Stimulated activated naive CD4-positive, alpha-beta T cell treated with Interleukin-2 at 50 U/mL for 16 hours (primary cell): Measurements from ENCODE around the gene ZC3H10.
"Not testable (repeated sequence)": the region's sequence is repeated elsewhere in the genome, so short reads cannot be mapped to it uniquely, and the experiment has no call there.

Experiments used
- DNase-seq: peaks from one replicate; lab custom pipeline; 2025; lab: John Stamatoyannopoulos, UW

The ZC3H10 gene

DNA sequence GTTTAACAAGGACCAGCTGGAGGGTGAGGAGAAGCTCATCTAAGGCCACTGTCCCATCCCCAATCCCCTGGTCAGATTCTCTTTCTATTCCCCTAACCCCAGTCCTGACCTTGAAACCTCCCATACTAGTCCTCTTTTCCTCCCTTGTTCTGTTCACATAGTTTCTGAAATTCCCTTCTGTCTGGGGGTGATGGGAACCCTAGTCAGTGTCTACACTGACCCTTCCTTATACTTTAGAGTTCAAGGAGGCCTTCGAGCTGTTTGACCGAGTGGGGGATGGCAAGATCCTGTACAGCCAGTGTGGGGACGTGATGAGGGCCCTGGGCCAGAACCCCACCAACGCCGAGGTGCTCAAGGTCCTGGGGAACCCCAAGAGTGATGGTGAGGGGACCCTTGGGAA is 36.8 kb downstream of the ZC3H10 start:
- DNase-seq, result no peak

DNA sequence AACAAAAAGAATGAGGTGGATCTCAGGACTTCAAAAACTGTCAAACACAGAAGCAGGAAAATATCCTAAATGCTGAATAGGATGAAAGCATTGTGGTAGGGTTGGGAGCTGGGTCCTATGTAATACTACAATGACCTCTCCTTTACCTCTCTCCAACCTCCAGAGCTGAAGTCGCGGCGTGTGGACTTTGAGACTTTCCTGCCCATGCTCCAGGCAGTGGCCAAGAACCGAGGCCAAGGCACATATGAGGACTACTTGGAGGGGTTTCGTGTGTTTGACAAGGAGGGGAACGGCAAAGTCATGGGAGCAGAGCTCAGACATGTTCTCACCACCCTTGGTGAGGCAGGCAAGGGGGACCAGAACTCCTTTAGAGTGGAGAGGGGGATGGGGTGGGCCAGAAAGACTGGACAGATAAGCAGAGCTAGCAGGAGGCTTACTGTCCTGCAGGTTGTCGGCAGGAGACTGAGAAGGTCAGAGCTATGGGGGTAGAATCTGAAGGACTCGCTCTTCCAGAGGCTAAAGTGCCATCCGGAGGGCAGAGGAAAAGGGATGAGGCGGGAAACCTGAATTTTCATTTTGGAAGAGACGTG is 37.3 kb downstream of the ZC3H10 start:
- DNase-seq, result no peak

DNA sequence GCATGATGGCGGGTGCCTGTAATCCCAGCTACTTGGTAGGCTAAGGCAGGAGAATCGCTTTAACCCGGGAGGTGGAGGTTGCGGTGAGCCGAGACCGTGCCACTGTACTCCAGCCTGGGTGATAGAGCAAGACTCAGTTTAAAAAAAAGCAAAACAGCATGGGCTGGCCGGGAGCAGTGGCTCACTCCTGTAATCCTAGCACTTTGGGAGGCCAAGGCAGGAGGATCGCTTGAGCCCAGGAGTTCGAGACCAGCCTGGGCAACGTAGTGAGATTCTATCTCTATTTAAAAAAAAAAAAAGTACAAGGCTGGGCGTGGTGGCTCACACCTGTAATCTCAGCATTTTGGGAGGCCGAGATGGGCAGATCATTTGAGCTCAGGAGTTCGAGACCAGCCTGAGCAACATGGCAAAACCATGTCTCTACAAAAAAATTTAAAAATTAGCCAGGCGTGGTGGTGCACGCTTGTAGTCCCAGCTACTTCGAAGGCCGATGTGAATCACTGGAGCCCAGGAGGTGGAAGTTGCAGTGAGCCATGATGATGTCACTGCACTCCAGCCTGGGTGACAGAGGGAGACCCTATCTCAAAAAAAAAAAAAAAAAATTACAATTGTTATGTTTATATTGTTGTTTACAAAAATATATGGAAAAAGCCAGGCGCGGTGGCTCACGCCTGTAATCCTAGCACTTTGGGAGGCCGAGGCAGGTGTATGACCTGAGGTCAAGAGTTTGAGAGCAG is 38.6 kb downstream of the ZC3H10 start:
- not testable (repeated sequence) for DNase-seq

DNA sequence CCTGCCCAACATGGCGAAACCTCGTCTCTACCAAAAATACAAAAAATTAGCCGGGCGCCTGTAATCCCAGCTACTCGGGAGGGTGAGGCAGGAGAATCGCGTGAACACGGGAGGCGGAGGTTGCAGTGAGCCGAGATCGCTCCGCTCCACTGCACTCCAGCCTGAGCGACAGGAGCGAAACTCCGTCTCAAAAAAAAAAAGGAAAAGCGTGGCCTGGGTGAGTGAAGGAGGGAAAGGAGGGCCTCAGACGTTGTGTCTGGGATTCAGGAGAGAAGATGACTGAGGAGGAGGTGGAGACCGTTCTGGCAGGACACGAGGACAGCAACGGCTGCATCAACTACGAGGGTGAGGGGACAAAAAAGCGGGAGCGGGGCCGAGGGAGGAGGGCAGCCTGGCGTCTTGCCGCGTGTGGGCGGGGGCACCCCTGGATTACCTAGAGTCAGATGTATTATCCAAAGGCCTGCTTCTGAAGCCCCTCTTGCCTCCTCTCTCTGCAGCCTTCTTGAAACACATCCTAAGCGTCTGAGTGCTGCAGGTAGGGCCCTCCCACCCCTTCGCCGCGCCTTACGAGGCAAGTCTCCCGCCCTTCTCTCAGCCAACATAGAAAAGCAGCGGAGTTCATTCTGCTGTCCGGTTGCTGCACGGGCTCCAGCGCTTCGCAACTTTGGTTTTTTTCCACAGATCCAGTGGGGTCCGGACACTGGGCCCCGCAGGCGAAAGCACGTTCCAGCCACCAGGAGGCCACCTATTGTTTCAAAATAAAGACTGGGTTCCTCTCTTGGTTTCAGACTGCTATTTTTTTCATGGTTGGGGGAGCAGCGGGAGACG is 39.3 kb downstream of the ZC3H10 start:
- DNase-seq, result peak; percentile 54

GRCh38 chr12:56158029-56158925 is 40.2 kb downstream of the ZC3H10 start, which contains the start of gene MYL6:
Gene MYL6, plus strand, starts transcription at chr12:56158359. Its CDS starts 43 bp downstream, at chr12:56158402.
- DNase-seq, result peak; percentile 89

- no peak for DNase-seq
Observed at GRCh38 chr12:56158926-56159461, 40.9 kb downstream of the ZC3H10 start.

GRCh38 chr12:56159482-56160192 is 41.6 kb downstream of the ZC3H10 start:
- no peak for DNase-seq

DNA sequence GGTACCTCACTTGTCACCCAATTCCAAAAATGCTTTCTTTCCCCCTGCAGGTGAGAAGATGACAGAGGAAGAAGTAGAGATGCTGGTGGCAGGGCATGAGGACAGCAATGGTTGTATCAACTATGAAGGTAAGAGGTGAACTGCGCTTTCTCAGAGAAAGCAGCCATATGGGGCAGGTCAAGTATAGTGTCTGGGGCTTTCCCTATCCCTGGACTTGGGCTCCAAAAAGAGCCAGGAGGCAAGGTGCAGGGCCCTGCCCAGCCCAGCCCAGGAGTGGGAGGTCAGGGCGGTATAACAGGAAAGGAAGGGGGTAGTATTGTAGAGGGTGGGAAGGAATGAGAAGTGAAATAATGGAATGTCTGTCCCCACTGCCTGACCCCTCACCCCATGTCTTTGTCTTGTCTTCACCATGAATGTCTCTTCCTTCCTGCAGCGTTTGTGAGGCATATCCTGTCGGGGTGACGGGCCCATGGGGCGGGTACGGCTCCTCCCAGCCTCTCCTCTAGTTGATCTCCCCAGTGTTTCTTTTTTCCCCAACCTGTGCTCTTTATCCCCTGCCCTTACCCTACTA is 42.2 kb downstream of the ZC3H10 start:
- peak; percentile 45 for DNase-seq

DNA sequence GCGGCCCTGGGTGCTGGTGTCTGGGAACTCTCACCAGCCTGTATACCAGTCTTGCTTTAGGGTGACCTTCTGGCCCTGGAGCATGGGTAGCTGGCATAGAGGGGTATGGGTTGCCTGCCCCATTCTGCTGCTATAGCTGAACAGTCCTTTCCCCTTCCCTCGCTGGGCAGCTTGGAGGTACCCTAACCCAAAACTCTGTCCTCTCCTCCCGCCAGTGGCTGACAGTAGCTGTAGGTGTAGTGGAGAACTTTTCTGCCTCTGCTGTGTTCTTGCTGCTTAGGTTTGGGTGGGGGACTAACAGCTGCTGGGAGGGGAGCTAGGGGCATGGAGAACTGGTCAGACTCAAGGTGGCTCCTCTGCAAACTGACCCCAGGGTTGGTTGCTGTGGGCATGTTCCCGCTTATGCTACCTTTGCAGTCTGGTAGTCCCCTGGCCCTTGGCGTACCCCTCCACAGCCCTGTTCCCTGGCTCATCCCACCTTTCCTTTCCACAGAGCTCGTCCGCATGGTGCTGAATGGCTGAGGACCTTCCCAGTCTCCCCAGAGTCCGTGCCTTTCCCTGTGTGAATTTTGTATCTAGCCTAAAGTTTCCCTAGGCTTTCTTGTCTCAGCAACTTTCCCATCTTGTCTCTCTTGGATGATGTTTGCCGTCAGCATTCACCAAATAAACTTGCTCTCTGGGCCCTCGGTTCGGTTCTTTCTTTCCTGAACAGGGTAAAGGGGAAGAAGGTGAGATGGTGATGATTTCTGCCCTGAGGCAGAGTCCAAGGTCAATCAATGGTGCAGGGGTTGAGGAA is 43.0 kb downstream of the ZC3H10 start:
- DNase-seq, result no peak

- no peak for DNase-seq
Observed at GRCh38 chr12:56161690-56162351, 43.8 kb downstream of the ZC3H10 start.

GRCh38 chr12:56162468-56163290 is 44.6 kb downstream of the ZC3H10 start:
- DNase-seq, result no peak

DNA sequence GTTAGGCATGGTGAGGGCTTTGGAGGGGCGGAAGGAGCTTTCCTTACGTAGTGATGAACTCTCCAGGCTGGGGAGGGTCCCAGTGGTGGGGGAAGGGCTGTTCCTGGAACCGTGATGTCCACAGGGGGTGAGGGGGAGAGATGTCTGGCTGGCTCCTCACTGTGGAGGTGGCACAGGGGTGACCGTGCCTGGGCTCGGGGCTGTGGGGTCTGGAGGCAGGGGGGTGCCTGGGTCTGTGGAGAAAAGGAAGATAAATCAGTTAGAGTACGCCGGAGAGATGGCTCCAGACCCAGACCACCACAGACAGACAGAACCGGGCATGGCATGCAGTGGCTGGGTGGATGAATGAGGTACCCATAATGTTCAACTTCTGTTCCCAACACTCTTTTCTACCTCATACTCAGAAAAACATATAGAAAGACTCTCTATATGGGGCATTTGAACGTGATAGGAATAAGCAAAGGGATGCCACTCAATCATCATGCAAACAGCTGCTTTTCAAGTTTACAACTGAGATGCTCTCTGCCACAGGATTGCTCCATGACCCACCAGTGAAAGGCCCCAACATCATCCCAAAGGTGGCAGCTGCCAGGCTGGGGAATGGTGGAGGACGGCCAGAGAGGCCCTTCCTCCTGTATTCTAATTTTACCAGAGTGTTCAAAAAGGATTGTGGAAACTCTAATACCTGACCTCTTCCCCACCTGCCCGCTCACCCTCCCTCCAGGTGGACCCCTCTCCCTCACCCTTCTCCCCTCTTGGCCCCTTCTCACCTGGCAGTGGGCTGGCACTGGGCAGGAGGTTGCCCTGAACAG is 45.7 kb downstream of the ZC3H10 start:
- no peak for DNase-seq

- DNase-seq, result no peak
Observed at GRCh38 chr12:56164345-56164729, 46.3 kb downstream of the ZC3H10 start.

GRCh38 chr12:56165369-56165768 is 47.3 kb downstream of the ZC3H10 start:
- DNase-seq, result no peak

DNA sequence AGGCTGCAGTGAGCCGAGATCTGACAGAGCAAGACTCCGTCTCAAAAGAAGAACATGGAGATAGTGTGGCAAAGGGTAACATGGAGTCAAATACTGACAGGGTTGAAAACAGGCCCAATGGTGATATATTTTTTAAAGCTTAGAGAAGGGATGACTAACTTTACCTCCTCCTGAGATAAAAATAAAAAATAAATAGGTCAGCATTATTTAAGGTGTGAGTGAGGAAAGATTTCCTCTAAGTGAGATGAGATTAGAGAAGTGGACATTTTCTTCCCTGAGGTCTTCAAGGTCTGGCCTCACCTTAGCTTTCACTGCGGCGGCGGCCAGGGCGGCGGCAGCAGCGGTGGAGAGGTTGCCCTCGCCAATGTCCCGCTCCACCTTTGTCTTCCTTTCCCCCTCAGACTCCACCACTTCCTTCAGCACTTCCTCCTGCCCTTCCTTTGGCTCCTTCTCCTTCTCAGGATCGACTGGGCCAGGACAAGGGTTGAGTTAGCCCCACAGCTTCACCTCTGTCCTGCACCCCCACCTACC is 51.2 kb downstream of the ZC3H10 start:
- no peak for DNase-seq

GRCh38 chr12:56172839-56173238 is 54.8 kb downstream of the ZC3H10 start:
- no peak for DNase-seq
